Epidermal melanocyte (primary cell): ENCODE data around the gene LMAN2.
"Not testable (repeated sequence)": the region's sequence is repeated elsewhere in the genome, so short reads cannot be mapped to it uniquely, and the experiment has no call there.

Experiments used
- DNase-seq: peaks from one replicate; pipeline ENCODE4 v3.0.0; 2011; ENCODE audit warnings: low spot score; ENCODE audit not compliant: insufficient read length

LMAN2 gene

GRCh38 chr5:177365845-177366527 is 14.5 kb upstream of the LMAN2 start:
- DNase-seq, result no peak

GRCh38 chr5:177364159-177364962 is 12.9 kb upstream of the LMAN2 start:
- DNase-seq, result no peak

- no peak for DNase-seq
Observed at GRCh38 chr5:177363565-177363964, 12.1 kb upstream of the LMAN2 start.

- DNase-seq, result peak; percentile 61
Observed at GRCh38 chr5:177362610-177363507, 11.4 kb upstream of the LMAN2 start.

- DNase-seq, result no peak
Observed at GRCh38 chr5:177362292-177362609, 10.8 kb upstream of the LMAN2 start.

GRCh38 chr5:177361418-177362291 is 10.2 kb upstream of the LMAN2 start:
- no peak for DNase-seq

GRCh38 chr5:177360740-177361139 is 9.3 kb upstream of the LMAN2 start:
- DNase-seq, result not testable (repeated sequence)

GRCh38 chr5:177359860-177360259 is 8.4 kb upstream of the LMAN2 start:
- DNase-seq, result no peak

- no peak for DNase-seq
Observed at GRCh38 chr5:177359451-177359851, 8.0 kb upstream of the LMAN2 start.

- DNase-seq, result no peak
Observed at GRCh38 chr5:177358370-177358819, 6.9 kb upstream of the LMAN2 start.

- no peak for DNase-seq
Observed at GRCh38 chr5:177357459-177358351, 6.2 kb upstream of the LMAN2 start, which contains the start of gene RGS14. Gene RGS14 (plus strand): TSS chr5:177357924. CDS start chr5:177358025, 101 bp downstream.

GRCh38 chr5:177357146-177357458 is 5.6 kb upstream of the LMAN2 start:
- DNase-seq, result no peak

GRCh38 chr5:177356746-177357145 is 5.3 kb upstream of the LMAN2 start:
- DNase-seq, result no peak

- DNase-seq, result no peak
Observed at GRCh38 chr5:177355868-177356168, 4.3 kb upstream of the LMAN2 start.

- DNase-seq, result no peak
Observed at GRCh38 chr5:177355162-177355867, 3.8 kb upstream of the LMAN2 start.

- no peak for DNase-seq
Observed at GRCh38 chr5:177354711-177355110, 3.2 kb upstream of the LMAN2 start.

- no peak for DNase-seq
Observed at GRCh38 chr5:177354256-177354655, 2.8 kb upstream of the LMAN2 start.

GRCh38 chr5:177353093-177353492 is 1.6 kb upstream of the LMAN2 start:
- DNase-seq, result no peak

GRCh38 chr5:177350776-177351391 is 584 bp downstream of the LMAN2 start:
- no peak for DNase-seq
